ENCODE measurements around the gene SGSM1. TPM values are rescaled to one million over a fixed set of nuclear protein-coding genes. Genes with fewer than 3 reads are reported as not detected.

SGSM1 gene
- polyA plus RNA-seq, 1 of the 3 experiments (the other 2 are of a cell fraction) = 0.15 TPM

GRCh38 chr22:24871611-24872205 lies 65.7 kb downstream of the SGSM1 start:
- H3K4me1 ChIP-seq (ENCODE audit: control insufficient read depth in 1 of 2, insufficient read depth in 2 of 2, low read depth in 1 of 2, low read length in 1 of 2) = no peaks in the 10 kb centered on the region
- H3K9ac ChIP-seq = no peak overlapping the region
- H3F3A ChIP-seq (replicated peaks; ENCODE audit: insufficient read depth) = no peaks in the 10 kb centered on the region
- no peaks in the 10 kb centered on the region for H3K36me3 ChIP-seq (replicated peaks in 1 of 2; ENCODE audit: control insufficient read depth in 1 of 2, insufficient read depth in 2 of 2, low read length in 1 of 2)
- H3K27ac ChIP-seq (ENCODE audit: low read depth in 2 of 2, low read length in 1 of 2) = no peak overlapping the region
- no peaks in the 10 kb centered on the region for H3K79me2 ChIP-seq (ENCODE audit: insufficient read depth)
- 54% methylated on average over 6 of the region's 7 CpGs for WGBS (ENCODE audit: low lambda C conversion rate)
- TF ChIP-seq NFIC (IDR thresholded peaks at IDR 0.05; ENCODE audit: borderline replicate concordance) = no peak
- TF ChIP-seq, protein P1, sequence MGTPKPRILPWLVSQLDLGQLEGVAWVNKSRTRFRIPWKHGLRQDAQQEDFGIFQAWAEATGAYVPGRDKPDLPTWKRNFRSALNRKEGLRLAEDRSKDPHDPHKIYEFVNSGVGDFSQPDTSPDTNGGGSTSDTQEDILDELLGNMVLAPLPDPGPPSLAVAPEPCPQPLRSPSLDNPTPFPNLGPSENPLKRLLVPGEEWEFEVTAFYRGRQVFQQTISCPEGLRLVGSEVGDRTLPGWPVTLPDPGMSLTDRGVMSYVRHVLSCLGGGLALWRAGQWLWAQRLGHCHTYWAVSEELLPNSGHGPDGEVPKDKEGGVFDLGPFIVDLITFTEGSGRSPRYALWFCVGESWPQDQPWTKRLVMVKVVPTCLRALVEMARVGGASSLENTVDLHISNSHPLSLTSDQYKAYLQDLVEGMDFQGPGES (IDR thresholded peaks at IDR 0.05; ENCODE audit: low read depth, low read length) = no peak
- no peak for TF ChIP-seq RCOR1 (IDR thresholded peaks at IDR 0.05; ENCODE audit: low read length)
- TF ChIP-seq EP300 (IDR thresholded peaks at IDR 0.05; ENCODE audit: borderline replicate concordance in 1 of 2, low read depth in 1 of 2, low read length in 1 of 2) = no peak
- TF ChIP-seq ELF1 (IDR thresholded peaks at IDR 0.05) = no peak
- TF ChIP-seq, protein P2, sequence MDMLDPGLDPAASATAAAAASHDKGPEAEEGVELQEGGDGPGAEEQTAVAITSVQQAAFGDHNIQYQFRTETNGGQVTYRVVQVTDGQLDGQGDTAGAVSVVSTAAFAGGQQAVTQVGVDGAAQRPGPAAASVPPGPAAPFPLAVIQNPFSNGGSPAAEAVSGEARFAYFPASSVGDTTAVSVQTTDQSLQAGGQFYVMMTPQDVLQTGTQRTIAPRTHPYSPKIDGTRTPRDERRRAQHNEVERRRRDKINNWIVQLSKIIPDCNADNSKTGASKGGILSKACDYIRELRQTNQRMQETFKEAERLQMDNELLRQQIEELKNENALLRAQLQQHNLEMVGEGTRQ (IDR thresholded peaks at IDR 0.05; ENCODE audit: borderline replicate concordance, low read depth, low read length) = no peak
- no peak for TF ChIP-seq NRF1 (IDR thresholded peaks at IDR 0.05; ENCODE audit: low read depth, low read length)
- TF ChIP-seq POLR2AphosphoS5 (IDR thresholded peaks at IDR 0.05; ENCODE audit: low read depth, low read length) = no peak
- TF ChIP-seq TCF12 (IDR thresholded peaks at IDR 0.05) = no peak
- no peak for TF ChIP-seq ZBTB33 (IDR thresholded peaks at IDR 0.05; ENCODE audit: borderline replicate concordance, low read depth)
- H3K4me3 ChIP-seq (ENCODE audit: low read depth in 2 of 2, low read length in 1 of 2) = no peak overlapping the region
- CTCF ChIA-PET = interaction anchor here (1.4 to 1.5 kb wide), 2 partner anchors 103 to 177 kb away, joined by 3 to 4 read pairs; no protein-coding TSS in a partner anchor
- no peaks in the 10 kb centered on the region for H3K9me2 ChIP-seq
- no peaks in the 10 kb centered on the region; the same call in 1 of the 2 replicates for H3K27me3 ChIP-seq (ENCODE audit: insufficient read depth)
- H4K20me1 ChIP-seq (ENCODE audit: insufficient read depth) = no peaks in the 10 kb centered on the region
- no peak overlapping the region for H3K4me2 ChIP-seq
- no peaks in the 10 kb centered on the region for H3K9me3 ChIP-seq
- POLR2A ChIA-PET = no interaction called here
- H2AFZ ChIP-seq (ENCODE audit: low read depth) = no peak overlapping the region
- no peak for DNase-seq

GRCh38 chr22:24873226-24873625 lies 67.2 kb downstream of the SGSM1 start:
- Histone ChIP-seq H3K36me3 (replicated peaks in 1 of 2; ENCODE audit: control insufficient read depth in 1 of 2, insufficient read depth in 2 of 2, low read length in 1 of 2) (no peaks in the 10 kb centered on the region), H3K9me3 (no peaks in the 10 kb centered on the region), H3K4me1 (ENCODE audit: control insufficient read depth in 1 of 2, insufficient read depth in 2 of 2, low read depth in 1 of 2, low read length in 1 of 2) (no peaks in the 10 kb centered on the region), H3K4me2 (no peak overlapping the region), H3K4me3 (ENCODE audit: low read depth in 2 of 2, low read length in 1 of 2) (no peak overlapping the region), H3K27ac (ENCODE audit: low read depth in 2 of 2, low read length in 1 of 2) (no peak overlapping the region), H2AFZ (ENCODE audit: low read depth) (no peak overlapping the region), H3K9me2 (no peaks in the 10 kb centered on the region), H4K20me1 (ENCODE audit: insufficient read depth) (no peaks in the 10 kb centered on the region), H3K27me3 (ENCODE audit: insufficient read depth) (no peaks in the 10 kb centered on the region; the same call in 1 of the 2 replicates), H3K9ac (no peak overlapping the region), H3K79me2 (ENCODE audit: insufficient read depth) (no peaks in the 10 kb centered on the region), H3F3A (replicated peaks; ENCODE audit: insufficient read depth) (no peaks in the 10 kb centered on the region)
- TF ChIP-seq TEAD4 (IDR thresholded peaks at IDR 0.05; ENCODE audit: borderline replicate concordance, insufficient read depth) (no peak), RXRA (IDR thresholded peaks at IDR 0.05; ENCODE audit: borderline replicate concordance, low read depth) (no peak), FOXM1 (IDR thresholded peaks at IDR 0.05; ENCODE audit: low read depth) (no peak), NRF1 (IDR thresholded peaks at IDR 0.05; ENCODE audit: low read depth, low read length) (no peak), SMC3 (IDR thresholded peaks at IDR 0.05; ENCODE audit: low read depth, low read length) (no peak)
- TF ChIP-seq, protein P2 (IDR thresholded peaks at IDR 0.05; ENCODE audit: borderline replicate concordance, low read depth, low read length) = no peak
- TF ChIP-seq, protein P3, sequence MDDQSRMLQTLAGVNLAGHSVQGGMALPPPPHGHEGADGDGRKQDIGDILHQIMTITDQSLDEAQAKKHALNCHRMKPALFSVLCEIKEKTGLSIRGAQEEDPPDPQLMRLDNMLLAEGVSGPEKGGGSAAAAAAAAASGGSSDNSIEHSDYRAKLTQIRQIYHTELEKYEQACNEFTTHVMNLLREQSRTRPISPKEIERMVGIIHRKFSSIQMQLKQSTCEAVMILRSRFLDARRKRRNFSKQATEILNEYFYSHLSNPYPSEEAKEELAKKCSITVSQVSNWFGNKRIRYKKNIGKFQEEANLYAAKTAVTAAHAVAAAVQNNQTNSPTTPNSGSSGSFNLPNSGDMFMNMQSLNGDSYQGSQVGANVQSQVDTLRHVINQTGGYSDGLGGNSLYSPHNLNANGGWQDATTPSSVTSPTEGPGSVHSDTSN (IDR thresholded peaks at IDR 0.05) = no peak
- WGBS (ENCODE audit: low lambda C conversion rate) = 50% methylated on average over 4 of the region's 5 CpGs
- POLR2A ChIA-PET = no interaction called here
- CTCF ChIA-PET = interaction anchor here (0.9 to 1.6 kb wide), 2 partner anchors 11 to 65 kb away, joined by 3 read pairs; no protein-coding TSS in a partner anchor
- no peak for DNase-seq

All from SK-N-SH (cell line).